HL-60 (cell line): ENCODE measurements around the gene GOLT1A.

ENCODE experiments used
- DNase-seq, 2 experiments: peaks; one replicate each; pipeline ENCODE4 v3.0.0-alpha.2; 2010 to 2020; ENCODE audit warnings: low read depth in 1 of 2, low spot score in 1 of 2
- H3K27ac ChIP-seq: fragments of 250-450 bp; sonication (Bioruptor Pico); replicated peaks from 2 replicates; pipeline ENCODE4 v1.5.1; 2020; ENCODE audit warnings: mild to moderate bottlenecking, moderate library complexity
- H3K27me3 ChIP-seq: fragments of 250-450 bp; sonication (Bioruptor Pico); 2 replicates; pipeline ENCODE4 v1.5.1; 2021; ENCODE audit warnings: mild to moderate bottlenecking, moderate library complexity; ENCODE audit not compliant: insufficient read depth, poor library complexity, severe bottlenecking
- H3K4me3 ChIP-seq: replicated peaks from 2 replicates; pipeline ENCODE4 v1.5.1; 2011; ENCODE audit warnings: mild to moderate bottlenecking, control low read depth, low read length; ENCODE audit not compliant: insufficient read depth
- GABPA ChIP-seq: IDR thresholded peaks from 2 replicates; pipeline ENCODE4 v1.6.1; 2012; ENCODE audit warnings: low read depth
- POLR2AphosphoS5 ChIP-seq: IDR thresholded peaks from 2 replicates; pipeline ENCODE4 v1.6.1; 2012; ENCODE audit warnings: low read depth
- SPI1 ChIP-seq: IDR thresholded peaks from 2 replicates; pipeline ENCODE4 v1.6.1; 2012; ENCODE audit warnings: low read depth, mild to moderate bottlenecking, borderline replicate concordance
- long read RNA-seq: library from polyadenylated mRNA; unstranded; transcript quantifications from one replicate; pipeline ENCODE4 v2.0.0, GENCODE V29; 2020
- TF ChIP-seq, protein P1 (sequence below): IDR thresholded peaks from one replicate; pipeline ENCODE4 v1.5.1; 2011; ENCODE audit warnings: low read length, control low read depth, inconsistent platforms; ENCODE audit not compliant: insufficient read depth
- TF ChIP-seq, protein P2 (sequence below): IDR thresholded peaks from 2 replicates; pipeline ENCODE4 v1.6.1; 2012; ENCODE audit warnings: low read depth; ENCODE audit not compliant: insufficient replicate concordance

Gene GOLT1A, protein sequence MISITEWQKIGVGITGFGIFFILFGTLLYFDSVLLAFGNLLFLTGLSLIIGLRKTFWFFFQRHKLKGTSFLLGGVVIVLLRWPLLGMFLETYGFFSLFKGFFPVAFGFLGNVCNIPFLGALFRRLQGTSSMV
- long read RNA-seq, result 0 reads

DNA sequence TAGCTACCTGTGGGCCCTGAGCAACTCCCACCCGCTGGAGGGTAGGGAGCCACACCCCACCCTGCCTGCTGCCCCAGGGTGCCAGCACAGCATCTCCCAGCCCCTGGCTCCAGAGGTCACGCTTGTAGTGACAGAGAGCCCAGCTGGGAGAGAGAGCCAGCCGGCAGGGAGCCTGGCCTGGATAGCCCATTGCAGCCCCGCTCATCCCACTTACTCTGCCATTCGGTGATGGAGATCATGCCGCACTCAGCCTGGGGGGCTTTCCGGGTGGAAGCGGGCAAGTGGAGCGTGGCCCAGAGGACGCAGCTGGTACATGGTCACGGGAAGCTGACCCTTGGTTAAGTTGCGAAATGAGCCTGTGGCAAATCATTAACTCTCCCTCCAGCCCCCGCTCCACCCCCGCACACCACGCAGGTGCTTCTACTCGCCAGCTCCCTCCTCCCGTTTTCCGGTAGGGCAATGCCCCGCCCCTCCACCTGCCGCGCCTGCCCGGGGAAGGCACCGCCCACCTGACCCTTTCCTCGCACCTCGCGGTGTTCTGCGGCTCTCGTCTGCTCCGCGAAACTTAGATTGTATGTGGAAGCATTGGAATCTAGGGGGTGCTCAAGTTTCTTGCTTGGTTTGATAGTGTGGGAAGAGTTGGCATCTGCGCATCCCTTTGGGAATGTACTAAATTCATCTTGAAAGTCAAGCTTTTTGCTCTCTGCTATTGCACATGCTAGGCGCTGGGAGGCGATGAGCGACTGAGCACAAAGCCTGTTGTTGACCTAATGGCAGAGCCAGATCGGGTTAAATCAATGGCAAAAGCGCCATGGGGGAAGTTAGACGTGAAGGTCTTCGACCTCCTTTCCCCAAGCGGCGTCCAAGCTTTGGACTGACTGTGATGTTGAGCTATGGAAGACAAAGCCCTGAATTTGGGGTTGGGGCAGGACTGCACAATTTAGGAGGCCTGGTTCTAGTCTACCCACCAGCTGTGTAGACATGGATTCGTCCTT lies at the start of gene GOLT1A:
GOLT1A (minus strand) TSS at position 321 of the 995 bp plus-strand sequence; CDS start at position 239, 82 bp downstream.
- peak; percentile 25 to 51 for DNase-seq
- H3K4me3 ChIP-seq, result no peak within 1 kb of the TSS
- H3K27me3 ChIP-seq, result no peaks in the 10 kb centered on the region
- TF ChIP-seq SPI1, result no peak
- no peak for TF ChIP-seq POLR2AphosphoS5
- TF ChIP-seq, protein P1, sequence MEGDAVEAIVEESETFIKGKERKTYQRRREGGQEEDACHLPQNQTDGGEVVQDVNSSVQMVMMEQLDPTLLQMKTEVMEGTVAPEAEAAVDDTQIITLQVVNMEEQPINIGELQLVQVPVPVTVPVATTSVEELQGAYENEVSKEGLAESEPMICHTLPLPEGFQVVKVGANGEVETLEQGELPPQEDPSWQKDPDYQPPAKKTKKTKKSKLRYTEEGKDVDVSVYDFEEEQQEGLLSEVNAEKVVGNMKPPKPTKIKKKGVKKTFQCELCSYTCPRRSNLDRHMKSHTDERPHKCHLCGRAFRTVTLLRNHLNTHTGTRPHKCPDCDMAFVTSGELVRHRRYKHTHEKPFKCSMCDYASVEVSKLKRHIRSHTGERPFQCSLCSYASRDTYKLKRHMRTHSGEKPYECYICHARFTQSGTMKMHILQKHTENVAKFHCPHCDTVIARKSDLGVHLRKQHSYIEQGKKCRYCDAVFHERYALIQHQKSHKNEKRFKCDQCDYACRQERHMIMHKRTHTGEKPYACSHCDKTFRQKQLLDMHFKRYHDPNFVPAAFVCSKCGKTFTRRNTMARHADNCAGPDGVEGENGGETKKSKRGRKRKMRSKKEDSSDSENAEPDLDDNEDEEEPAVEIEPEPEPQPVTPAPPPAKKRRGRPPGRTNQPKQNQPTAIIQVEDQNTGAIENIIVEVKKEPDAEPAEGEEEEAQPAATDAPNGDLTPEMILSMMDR, result peak; percentile 83
- no peak within 1 kb of the TSS for H3K27ac ChIP-seq

DNA sequence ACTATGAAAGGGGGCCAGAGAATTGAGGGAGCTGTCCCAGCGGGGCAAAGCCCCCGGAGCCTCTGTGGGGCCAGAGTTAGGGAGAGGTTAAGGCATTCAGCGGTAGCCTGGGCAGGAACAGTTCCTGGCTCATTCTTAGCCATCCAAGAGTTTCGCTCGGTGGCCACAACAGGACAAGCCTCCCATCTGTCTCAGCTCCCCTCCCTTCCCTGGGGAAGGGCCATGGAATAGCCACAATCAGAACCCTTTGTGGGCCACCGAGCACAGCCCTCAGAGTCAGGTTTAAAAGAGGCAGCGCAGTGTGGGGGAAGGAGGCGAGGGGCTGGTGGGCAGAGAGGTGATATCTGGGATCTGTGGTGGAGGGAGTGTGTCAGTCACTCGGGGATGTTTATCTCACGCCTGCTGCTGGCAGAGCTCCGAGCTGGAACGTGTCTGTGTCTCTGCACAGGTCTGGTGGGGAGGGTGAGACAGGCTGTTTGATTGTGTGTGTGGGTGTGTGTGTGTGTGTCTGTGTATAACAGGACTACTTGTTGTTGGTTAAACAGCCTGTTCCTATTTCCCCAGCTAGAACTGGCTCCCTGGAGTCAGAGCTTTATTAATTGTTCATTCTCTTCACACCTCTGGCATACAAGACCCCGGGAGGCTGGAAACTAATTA lies 49.6 kb upstream of the GOLT1A start:
- Histone ChIP-seq H3K4me3 (no peak overlapping the region), H3K27me3 (no peaks in the 10 kb centered on the region), H3K27ac (no peak overlapping the region)
- TF ChIP-seq GABPA, result no peak
- TF ChIP-seq SPI1, result no peak
- TF ChIP-seq, protein P1, result no peak
- TF ChIP-seq POLR2AphosphoS5, result no peak
- TF ChIP-seq, protein P2, sequence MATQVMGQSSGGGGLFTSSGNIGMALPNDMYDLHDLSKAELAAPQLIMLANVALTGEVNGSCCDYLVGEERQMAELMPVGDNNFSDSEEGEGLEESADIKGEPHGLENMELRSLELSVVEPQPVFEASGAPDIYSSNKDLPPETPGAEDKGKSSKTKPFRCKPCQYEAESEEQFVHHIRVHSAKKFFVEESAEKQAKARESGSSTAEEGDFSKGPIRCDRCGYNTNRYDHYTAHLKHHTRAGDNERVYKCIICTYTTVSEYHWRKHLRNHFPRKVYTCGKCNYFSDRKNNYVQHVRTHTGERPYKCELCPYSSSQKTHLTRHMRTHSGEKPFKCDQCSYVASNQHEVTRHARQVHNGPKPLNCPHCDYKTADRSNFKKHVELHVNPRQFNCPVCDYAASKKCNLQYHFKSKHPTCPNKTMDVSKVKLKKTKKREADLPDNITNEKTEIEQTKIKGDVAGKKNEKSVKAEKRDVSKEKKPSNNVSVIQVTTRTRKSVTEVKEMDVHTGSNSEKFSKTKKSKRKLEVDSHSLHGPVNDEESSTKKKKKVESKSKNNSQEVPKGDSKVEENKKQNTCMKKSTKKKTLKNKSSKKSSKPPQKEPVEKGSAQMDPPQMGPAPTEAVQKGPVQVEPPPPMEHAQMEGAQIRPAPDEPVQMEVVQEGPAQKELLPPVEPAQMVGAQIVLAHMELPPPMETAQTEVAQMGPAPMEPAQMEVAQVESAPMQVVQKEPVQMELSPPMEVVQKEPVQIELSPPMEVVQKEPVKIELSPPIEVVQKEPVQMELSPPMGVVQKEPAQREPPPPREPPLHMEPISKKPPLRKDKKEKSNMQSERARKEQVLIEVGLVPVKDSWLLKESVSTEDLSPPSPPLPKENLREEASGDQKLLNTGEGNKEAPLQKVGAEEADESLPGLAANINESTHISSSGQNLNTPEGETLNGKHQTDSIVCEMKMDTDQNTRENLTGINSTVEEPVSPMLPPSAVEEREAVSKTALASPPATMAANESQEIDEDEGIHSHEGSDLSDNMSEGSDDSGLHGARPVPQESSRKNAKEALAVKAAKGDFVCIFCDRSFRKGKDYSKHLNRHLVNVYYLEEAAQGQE, result no peak
- DNase-seq, result no peak

DNA sequence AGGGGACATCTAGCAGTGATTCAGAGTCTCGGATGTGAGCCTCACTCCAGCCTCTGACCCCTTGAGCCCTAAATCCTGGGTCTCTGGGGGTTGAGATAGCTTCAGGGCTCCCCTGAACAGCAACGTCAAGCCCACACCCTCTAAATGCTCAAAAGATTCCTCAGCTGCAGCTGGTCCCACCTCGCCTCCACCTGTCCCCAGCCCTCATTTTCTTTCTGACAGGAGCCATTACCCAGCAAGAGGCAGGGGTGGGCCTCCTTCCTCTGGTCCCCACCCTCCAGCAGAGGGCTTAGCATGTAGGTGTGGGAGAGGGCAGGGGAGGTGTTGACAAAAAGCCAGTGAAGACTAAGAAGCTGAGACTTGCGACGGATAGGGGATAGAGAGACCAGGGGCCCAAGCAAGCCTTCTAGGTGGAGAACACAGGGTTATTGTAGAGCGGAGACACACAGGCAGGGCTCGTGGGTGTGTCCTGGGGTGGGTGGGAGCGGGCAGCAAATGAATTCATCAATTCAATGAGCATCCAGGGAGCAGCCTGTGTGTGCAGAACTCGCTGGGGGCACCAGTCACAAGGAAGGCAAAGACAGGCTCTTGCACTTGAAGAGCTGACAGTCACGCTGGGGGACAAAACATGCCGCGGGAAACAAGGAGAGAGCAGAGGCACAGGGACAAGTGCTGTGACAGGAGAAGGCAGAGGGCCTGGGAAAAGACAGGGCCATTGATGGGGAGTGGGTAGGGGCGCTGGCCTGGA lies 48.9 kb upstream of the GOLT1A start:
- TF ChIP-seq, protein P1, result no peak
- TF ChIP-seq, protein P2, result no peak
- TF ChIP-seq SPI1 (no peak), GABPA (no peak), POLR2AphosphoS5 (no peak)

More for the DNA sequence above, 48.9 kb upstream of the GOLT1A start:
- Histone ChIP-seq H3K4me3 (no peak overlapping the region), H3K27ac (no peak overlapping the region), H3K27me3 (no peaks in the 10 kb centered on the region)
- DNase-seq, result no peak
